ENCODE data around the gene ARPP21. TPM values are rescaled to one million over a fixed set of nuclear protein-coding genes. Genes with fewer than 3 reads are reported as not detected.

The ARPP21 gene
- total RNA-seq, 4 donors from 2014 or later: not detected

- Histone ChIP-seq H3K36me3 (no peaks in the 10 kb centered on the region), H3K9me3 (no peaks in the 10 kb centered on the region), H3K4me1 (no peaks in the 10 kb centered on the region), H3K27me3 (no peaks in the 10 kb centered on the region), H3K27ac (no peak overlapping the region), H3K4me3 (no peak overlapping the region)
- no peak for TF ChIP-seq EP300 (IDR thresholded peaks at IDR 0.05)
- TF ChIP-seq POLR2AphosphoS5 (IDR thresholded peaks at IDR 0.05): no peak
- no peak for TF ChIP-seq POLR2A (IDR thresholded peaks at IDR 0.05)
- TF ChIP-seq CTCF (IDR thresholded peaks at IDR 0.05): no peak
- no peak for DNase-seq (ENCODE audit: low spot score in 2 of 2)
- 94% methylated on average over 4 of the region's 4 CpGs for WGBS
These were observed 8.1 kb downstream of the ARPP21 start for GRCh38 chr3:35647461-35647860.

GRCh38 chr3:35648347-35648746 is 9.0 kb downstream of the ARPP21 start:
- no peak for TF ChIP-seq CTCF (IDR thresholded peaks at IDR 0.05)
- no peak for TF ChIP-seq POLR2AphosphoS5 (IDR thresholded peaks at IDR 0.05)
- no peak for TF ChIP-seq POLR2A (IDR thresholded peaks at IDR 0.05)
- TF ChIP-seq EP300 (IDR thresholded peaks at IDR 0.05): no peak
- H3K4me3 ChIP-seq: no peak overlapping the region
- no peaks in the 10 kb centered on the region for H3K9me3 ChIP-seq
- no peak overlapping the region for H3K27ac ChIP-seq
- no peaks in the 10 kb centered on the region for H3K27me3 ChIP-seq
- DNase-seq (ENCODE audit: low spot score in 2 of 2): no peak
- 76% methylated on average over 2 of the region's 2 CpGs for WGBS
- no peaks in the 10 kb centered on the region for H3K36me3 ChIP-seq
- H3K4me1 ChIP-seq: no peaks in the 10 kb centered on the region

- no peak for DNase-seq (ENCODE audit: low spot score in 2 of 2)
- Histone ChIP-seq H3K27ac (no peak overlapping the region), H3K9me3 (no peaks in the 10 kb centered on the region), H3K4me3 (no peak overlapping the region), H3K36me3 (no peaks in the 10 kb centered on the region), H3K4me1 (no peaks in the 10 kb centered on the region), H3K27me3 (no peaks in the 10 kb centered on the region)
- WGBS: 74% methylated on average over 2 of the region's 2 CpGs
- TF ChIP-seq EP300 (IDR thresholded peaks at IDR 0.05): no peak
- no peak for TF ChIP-seq CTCF (IDR thresholded peaks at IDR 0.05)
- TF ChIP-seq POLR2A (IDR thresholded peaks at IDR 0.05): no peak
These were observed 10.1 kb downstream of the ARPP21 start for GRCh38 chr3:35649405-35649804.

GRCh38 chr3:35651426-35651825 is 12.1 kb downstream of the ARPP21 start:
- WGBS: 86% methylated on average over 1 of the region's 1 CpG
- no peak for DNase-seq (ENCODE audit: low spot score in 2 of 2)

GRCh38 chr3:35651851-35652250 is 12.5 kb downstream of the ARPP21 start:
- Histone ChIP-seq H3K27me3 (no peaks in the 10 kb centered on the region), H3K4me3 (no peak overlapping the region), H3K9me3 (no peaks in the 10 kb centered on the region), H3K4me1 (no peaks in the 10 kb centered on the region), H3K36me3 (no peaks in the 10 kb centered on the region), H3K27ac (no peak overlapping the region)
- TF ChIP-seq CTCF (IDR thresholded peaks at IDR 0.05): no peak
- TF ChIP-seq POLR2AphosphoS5 (IDR thresholded peaks at IDR 0.05): no peak
- TF ChIP-seq EP300 (IDR thresholded peaks at IDR 0.05): no peak
- no peak for TF ChIP-seq POLR2A (IDR thresholded peaks at IDR 0.05)
- 61% methylated on average over 1 of the region's 1 CpG for WGBS
- no peak for DNase-seq (ENCODE audit: low spot score in 2 of 2)

More at GRCh38 chr3:35651426-35651825, 12.1 kb downstream of the ARPP21 start:
- no peaks in the 10 kb centered on the region for H3K27me3 ChIP-seq
- H3K4me3 ChIP-seq: no peak overlapping the region
- no peak for TF ChIP-seq POLR2A (IDR thresholded peaks at IDR 0.05)
- TF ChIP-seq EP300 (IDR thresholded peaks at IDR 0.05): no peak
- TF ChIP-seq CTCF (IDR thresholded peaks at IDR 0.05): no peak
- TF ChIP-seq POLR2AphosphoS5 (IDR thresholded peaks at IDR 0.05): no peak
- no peaks in the 10 kb centered on the region for H3K4me1 ChIP-seq
- H3K36me3 ChIP-seq: no peaks in the 10 kb centered on the region
- no peaks in the 10 kb centered on the region for H3K9me3 ChIP-seq
- H3K27ac ChIP-seq: no peak overlapping the region

Data from suprapubic skin (tissue), 4 donors.